Osteoblast (primary cell): ENCODE results near the gene SIGLEC9. TPM values are rescaled to one million over a fixed set of nuclear protein-coding genes. Genes with fewer than 3 reads are reported as not detected.

Experiments used
- DNase-seq: peaks from one replicate; pipeline ENCODE4 v3.0.0; 2011; ENCODE audit warnings: low spot score, mixed read lengths; ENCODE audit not compliant: insufficient read length; ENCODE audit errors: missing footprints
- H2AFZ ChIP-seq: 2 replicates; pipeline ENCODE4 v1.6.0; 2011; ENCODE audit warnings: mild to moderate bottlenecking, low read length
- H3K27ac ChIP-seq: 2 replicates; pipeline ENCODE4 v1.5.1; 2011; ENCODE audit warnings: mild to moderate bottlenecking, low read depth, low read length, moderate library complexity
- H3K27me3 ChIP-seq: 2 replicates; pipeline ENCODE4 v1.6.0; 2012; ENCODE audit warnings: mild to moderate bottlenecking, control low read depth, inconsistent platforms, low read length, moderate library complexity; ENCODE audit not compliant: insufficient read depth
- H3K36me3 ChIP-seq: 2 replicates; pipeline ENCODE4 v1.5.1; 2011; ENCODE audit warnings: mild to moderate bottlenecking, low read length, control low read depth, moderate library complexity; ENCODE audit not compliant: insufficient read depth
- H3K4me1 ChIP-seq: 2 replicates; pipeline ENCODE4 v1.5.1; 2011; ENCODE audit warnings: mild to moderate bottlenecking, low read length, control low read depth, moderate library complexity; ENCODE audit not compliant: insufficient read depth
- H3K4me2 ChIP-seq: 2 replicates; pipeline ENCODE4 v1.6.0; 2011; ENCODE audit warnings: mild to moderate bottlenecking, low read length; ENCODE audit not compliant: insufficient read depth
- H3K4me3 ChIP-seq: fragments of 200-600 bp; sonication (generic); 3 replicates; pipeline ENCODE4 v1.5.1; 2012; ENCODE audit warnings: mild to moderate bottlenecking, low read length, inconsistent platforms; ENCODE audit not compliant: insufficient read depth
- H3K79me2 ChIP-seq: 2 replicates; pipeline ENCODE4 v1.6.0; 2012; ENCODE audit warnings: mild to moderate bottlenecking, low read length, control low read depth, inconsistent platforms; ENCODE audit not compliant: insufficient read depth
- H3K9me3 ChIP-seq: 2 replicates; pipeline ENCODE4 v1.5.1; 2011; ENCODE audit warnings: low read depth, low read length, control low read depth
- H4K20me1 ChIP-seq: 2 replicates; pipeline ENCODE4 v1.6.0; 2012; ENCODE audit warnings: mild to moderate bottlenecking, low read length, control low read depth; ENCODE audit not compliant: insufficient read depth
- CTCF ChIP-seq: IDR thresholded peaks from 2 replicates; pipeline ENCODE4 v1.5.1; 2011; ENCODE audit warnings: mild to moderate bottlenecking, low read depth, low read length, moderate library complexity; ENCODE audit errors: extremely low read depth
- total RNA-seq: library from RNA; depleted of rRNA; stranded (reverse); fragments of >200 nt; gene quantifications from 2 replicates; pipeline ENCODE4 v1.2.3, GENCODE V29; 2012

SIGLEC9 gene
- total RNA-seq: under 0.01 TPM in 1 of 2 replicates, not detected in the other

DNA sequence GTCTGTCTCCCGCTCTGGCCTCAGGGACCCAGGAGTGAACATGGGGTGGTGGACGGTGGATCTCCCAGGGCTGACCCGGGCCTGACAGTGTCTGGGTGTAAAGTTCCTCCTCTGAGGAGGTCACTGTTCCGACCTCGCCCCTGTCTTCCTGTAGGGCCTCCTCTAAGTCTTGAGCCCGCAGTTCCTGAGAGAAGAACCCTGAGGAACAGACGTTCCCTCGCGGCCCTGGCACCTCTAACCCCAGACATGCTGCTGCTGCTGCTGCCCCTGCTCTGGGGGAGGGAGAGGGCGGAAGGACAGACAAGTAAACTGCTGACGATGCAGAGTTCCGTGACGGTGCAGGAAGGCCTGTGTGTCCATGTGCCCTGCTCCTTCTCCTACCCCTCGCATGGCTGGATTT, at the start of gene SIGLEC9:
Gene SIGLEC9, plus strand, starts transcription at position 178 of the 400 bp plus-strand sequence. Its CDS starts 69 bp downstream, at position 247.
- no peak for TF ChIP-seq CTCF
- Histone ChIP-seq H3K4me1 (peaks cover 8% of the 10 kb centered on the region), H3K79me2 (no peaks in the 10 kb centered on the region), H3K4me3 (no peak within 1 kb of the TSS), H3K27me3 (peaks cover 4% of the 10 kb centered on the region), H4K20me1 (no peaks in the 10 kb centered on the region), H2AFZ (no peak within 1 kb of the TSS), H3K9me3 (no peaks in the 10 kb centered on the region), H3K36me3 (no peaks in the 10 kb centered on the region), H3K27ac (no peak within 1 kb of the TSS), H3K4me2 (no peak within 1 kb of the TSS)
- no peak for DNase-seq

DNA sequence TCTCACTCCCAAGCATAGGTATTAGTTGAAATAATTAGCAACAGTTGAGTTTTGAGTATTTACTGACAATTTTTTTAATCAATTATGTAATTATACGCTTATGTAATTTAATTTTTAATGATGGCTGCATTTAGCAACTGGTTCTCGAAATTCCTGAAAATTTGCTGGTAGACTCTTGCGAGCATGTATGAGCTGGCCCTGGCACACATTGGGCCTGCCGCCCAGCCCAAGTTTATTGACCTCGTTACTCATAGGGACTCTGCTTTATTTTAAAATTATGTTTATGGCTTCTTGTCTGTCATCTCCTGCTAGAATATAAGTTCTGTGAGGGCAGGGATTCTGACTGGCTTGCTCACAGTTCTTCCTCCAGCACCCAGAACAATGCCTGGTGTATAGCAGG, 48.7 kb upstream of the SIGLEC9 start:
- Histone ChIP-seq H3K36me3 (no peaks in the 10 kb centered on the region), H3K4me1 (no peaks in the 10 kb centered on the region), H3K4me2 (no peak overlapping the region), H4K20me1 (no peaks in the 10 kb centered on the region), H3K79me2 (no peaks in the 10 kb centered on the region), H3K27ac (no peak overlapping the region), H3K4me3 (no peak overlapping the region), H3K27me3 (no peaks in the 10 kb centered on the region), H2AFZ (no peak overlapping the region), H3K9me3 (peaks cover 3% of the 10 kb centered on the region)
- no peak for TF ChIP-seq CTCF
- DNase-seq: no peak

DNA sequence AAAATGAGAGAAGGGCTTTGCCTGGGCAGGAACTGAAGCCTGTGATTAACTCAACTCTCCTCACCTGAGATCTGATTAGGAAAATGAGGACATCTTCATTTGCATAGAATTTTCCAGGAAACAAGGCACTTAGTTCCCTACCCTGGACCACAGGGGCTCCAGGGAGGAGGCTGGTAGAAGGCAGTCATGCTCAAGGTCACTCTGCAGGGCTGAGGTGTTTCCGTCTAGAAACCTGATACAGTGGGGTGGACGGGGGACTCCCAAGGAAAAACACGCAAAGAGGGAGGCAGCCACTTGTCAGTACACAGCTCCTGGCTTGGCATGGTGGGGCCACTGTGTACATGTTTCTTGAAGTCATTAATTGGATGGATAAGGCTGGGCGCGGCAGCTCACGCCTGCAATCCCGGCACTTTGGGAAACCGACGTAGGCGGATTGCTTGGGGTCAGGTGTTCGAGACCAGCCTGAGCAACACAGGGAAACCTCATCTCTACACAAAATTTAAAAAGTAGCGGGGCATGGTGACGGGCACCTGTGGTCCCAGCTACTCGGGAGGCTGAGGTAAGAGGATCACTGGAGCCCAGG, 48.0 kb upstream of the SIGLEC9 start:
- H3K27ac ChIP-seq: no peak overlapping the region
- no peak for TF ChIP-seq CTCF
- no peaks in the 10 kb centered on the region for H4K20me1 ChIP-seq

DNA sequence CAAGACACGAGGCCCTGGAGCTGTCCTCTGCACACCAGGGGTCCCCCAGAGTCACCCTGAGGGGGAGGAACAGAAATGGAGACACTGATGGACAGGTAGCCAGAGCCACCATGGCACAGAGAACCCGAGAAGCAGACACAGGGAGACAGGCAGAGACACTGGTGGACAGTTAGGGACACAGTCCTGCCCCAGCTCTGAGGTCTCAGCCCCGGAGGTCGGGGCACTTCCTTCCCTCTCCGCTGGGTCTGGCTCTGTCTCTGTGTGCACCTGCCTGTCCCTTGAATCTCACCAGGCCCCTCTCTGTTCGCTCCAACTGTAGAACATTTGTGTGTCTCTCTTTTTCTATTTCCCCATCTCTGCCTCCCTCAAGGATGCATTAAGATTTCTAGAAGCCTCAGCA, 46.6 kb upstream of the SIGLEC9 start:
- Histone ChIP-seq H3K27ac (no peak overlapping the region), H3K27me3 (no peaks in the 10 kb centered on the region), H3K4me2 (no peak overlapping the region), H4K20me1 (no peaks in the 10 kb centered on the region), H3K9me3 (peaks cover 3% of the 10 kb centered on the region), H3K4me1 (no peaks in the 10 kb centered on the region), H3K36me3 (no peaks in the 10 kb centered on the region), H2AFZ (no peak overlapping the region), H3K4me3 (no peak overlapping the region), H3K79me2 (no peaks in the 10 kb centered on the region)
- DNase-seq: peak; percentile 46
- no peak for TF ChIP-seq CTCF

More for the DNA sequence above, 48.0 kb upstream of the SIGLEC9 start:
- peaks cover 3% of the 10 kb centered on the region for H3K9me3 ChIP-seq
- H2AFZ ChIP-seq: no peak overlapping the region
- H3K4me1 ChIP-seq: no peaks in the 10 kb centered on the region
- H3K4me2 ChIP-seq: no peak overlapping the region
- DNase-seq: peak; percentile 21
- no peaks in the 10 kb centered on the region for H3K79me2 ChIP-seq
- H3K4me3 ChIP-seq: no peak overlapping the region
- H3K27me3 ChIP-seq: no peaks in the 10 kb centered on the region
- H3K36me3 ChIP-seq: no peaks in the 10 kb centered on the region
